Uterus (tissue), 4 donors: ENCODE measurements around the gene TMPRSS11D. TPM values are rescaled to one million over a fixed set of nuclear protein-coding genes. Genes with fewer than 3 reads are reported as not detected.

Source experiments
- DNase-seq, 2 donors: peaks; one replicate each; pipeline ENCODE4 v3.0.0-alpha.2; 2019 to 2020
- H3K27ac ChIP-seq, 2 donors: fragments of 200-600 bp; sonication (generic); 1 replicate in 1 of 2; 2 replicates in 1 of 2; pipeline ENCODE4 v1.5.1; 2016 to 2018
- H3K27me3 ChIP-seq, 2 donors: fragments of 200-600 bp; sonication (generic); one replicate each; pipeline ENCODE4 v1.5.1; 2018 to 2019; ENCODE audit warnings: control low read depth in 1 of 2
- H3K36me3 ChIP-seq, 2 donors: fragments of 200-600 bp; sonication (generic); one replicate each; pipeline ENCODE4 v1.5.1; 2019; ENCODE audit warnings: control low read depth in 1 of 2
- H3K4me1 ChIP-seq, 2 donors: fragments of 200-600 bp; sonication (generic); one replicate each; pipeline ENCODE4 v1.5.1; 2018 to 2019; ENCODE audit warnings: control low read depth in 1 of 2
- H3K4me3 ChIP-seq, 2 donors: fragments of 200-600 bp; sonication (generic); 1 replicate in 1 of 2; 2 replicates in 1 of 2; pipeline ENCODE4 v1.5.1; 2018 to 2019; ENCODE audit warnings: mild to moderate bottlenecking in 1 of 2
- H3K9me3 ChIP-seq, 2 donors: fragments of 200-600 bp; sonication (generic); one replicate each; pipeline ENCODE4 v1.5.1; 2019; ENCODE audit warnings: control low read depth in 1 of 2
- POLR2A ChIP-seq, 2 donors: fragments of 450-650 bp; IDR thresholded peaks; one replicate each; pipeline ENCODE4 v1.6.1; 2016; ENCODE audit warnings: antibody characterized with exemption in 2 of 2, mild to moderate bottlenecking in 1 of 2, moderate library complexity in 1 of 2
- intact Hi-C: fragments of 100-400 bp; cut with DNase I; formaldehyde crosslinking; loops from one replicate; pipeline ENCODE4 v1.15.1; 2023; ENCODE audit warnings: low total_unique reads
- total RNA-seq, 4 donors: library from RNA; depleted of rRNA in 3 of 4; stranded (reverse); fragments of >200 nt in 3 of 4; gene quantifications; one replicate each; pipeline versions ENCODE4 v1.1.0 to v1.2.4, GENCODE V29; 2014 to 2023
- TF ChIP-seq, protein P1 (sequence below), 4 experiments: fragments of 200-600 bp in 2 of 4; fragments of 450-650 bp in 2 of 4; sonication (generic) in 2 of 4; IDR thresholded peaks; one replicate each; pipeline ENCODE4 v1.5.1; 2016 to 2019; ENCODE audit warnings: antibody characterized with exemption in 4 of 4, mild to moderate bottlenecking in 2 of 4, moderate library complexity in 1 of 4
- donor health status: DM: yes; HTN: yes; CAD: no.

Gene TMPRSS11D
- total RNA-seq, 4 donors from 2014 or later, result not detected

DNA sequence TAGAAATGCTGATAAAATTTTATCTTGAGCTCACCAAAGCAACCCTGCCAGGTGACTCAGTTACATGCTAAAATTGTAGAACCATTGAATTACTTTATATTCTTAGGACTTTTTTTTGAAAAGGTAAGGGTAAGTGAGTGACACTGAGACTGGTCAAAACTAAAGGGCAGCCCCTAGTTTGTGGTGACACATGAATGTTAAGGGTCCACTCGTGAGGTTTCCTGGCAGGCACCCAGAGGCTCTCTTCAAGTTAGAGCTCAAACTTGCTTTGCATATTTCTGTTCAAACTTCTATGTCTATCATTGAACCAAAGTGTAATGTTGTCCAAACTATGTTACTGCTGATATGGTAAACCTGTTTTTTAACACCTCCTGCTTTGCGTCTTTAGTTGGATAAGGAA, 30.5 kb downstream of the TMPRSS11D start:
- no peak for TF ChIP-seq POLR2A (IDR thresholded peaks at IDR 0.05)
- TF ChIP-seq, protein P1, sequence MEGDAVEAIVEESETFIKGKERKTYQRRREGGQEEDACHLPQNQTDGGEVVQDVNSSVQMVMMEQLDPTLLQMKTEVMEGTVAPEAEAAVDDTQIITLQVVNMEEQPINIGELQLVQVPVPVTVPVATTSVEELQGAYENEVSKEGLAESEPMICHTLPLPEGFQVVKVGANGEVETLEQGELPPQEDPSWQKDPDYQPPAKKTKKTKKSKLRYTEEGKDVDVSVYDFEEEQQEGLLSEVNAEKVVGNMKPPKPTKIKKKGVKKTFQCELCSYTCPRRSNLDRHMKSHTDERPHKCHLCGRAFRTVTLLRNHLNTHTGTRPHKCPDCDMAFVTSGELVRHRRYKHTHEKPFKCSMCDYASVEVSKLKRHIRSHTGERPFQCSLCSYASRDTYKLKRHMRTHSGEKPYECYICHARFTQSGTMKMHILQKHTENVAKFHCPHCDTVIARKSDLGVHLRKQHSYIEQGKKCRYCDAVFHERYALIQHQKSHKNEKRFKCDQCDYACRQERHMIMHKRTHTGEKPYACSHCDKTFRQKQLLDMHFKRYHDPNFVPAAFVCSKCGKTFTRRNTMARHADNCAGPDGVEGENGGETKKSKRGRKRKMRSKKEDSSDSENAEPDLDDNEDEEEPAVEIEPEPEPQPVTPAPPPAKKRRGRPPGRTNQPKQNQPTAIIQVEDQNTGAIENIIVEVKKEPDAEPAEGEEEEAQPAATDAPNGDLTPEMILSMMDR (IDR thresholded peaks at IDR 0.05), result no peak
- intact Hi-C loops, result no loop called here
- Histone ChIP-seq H3K4me1 (no peaks in the 10 kb centered on the region), H3K9me3 (no peaks in the 10 kb centered on the region), H3K27ac (no peak overlapping the region), H3K36me3 (no peaks in the 10 kb centered on the region), H3K27me3 (no peaks in the 10 kb centered on the region), H3K4me3 (no peak overlapping the region)
- DNase-seq, result no peak

DNA sequence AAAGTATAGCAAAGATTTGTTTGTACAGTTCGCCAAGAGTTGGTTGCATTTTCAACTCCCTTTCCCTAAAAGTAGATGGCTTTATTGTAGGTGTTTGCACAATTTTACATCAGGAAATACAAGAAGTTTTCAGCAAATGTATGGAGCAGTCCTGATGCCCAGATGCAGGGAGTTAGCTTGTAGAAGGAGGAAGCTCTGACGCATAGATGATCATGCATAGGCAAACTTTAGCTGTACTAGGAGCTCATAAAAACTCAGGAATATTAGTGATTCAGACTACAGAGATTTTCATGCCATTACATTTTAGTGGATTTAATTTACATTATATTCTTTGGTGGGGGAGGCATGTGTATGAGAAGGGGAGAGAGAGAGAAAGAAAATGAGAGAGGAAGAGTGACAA, 62.9 kb downstream of the TMPRSS11D start:
- intact Hi-C loops, result no loop called here
- no peaks in the 10 kb centered on the region for H3K9me3 ChIP-seq
- TF ChIP-seq, protein P1 (IDR thresholded peaks at IDR 0.05), result no peak
- no peak for TF ChIP-seq POLR2A (IDR thresholded peaks at IDR 0.05)
- no peaks in the 10 kb centered on the region for H3K4me1 ChIP-seq
- no peaks in the 10 kb centered on the region for H3K36me3 ChIP-seq
- H3K4me3 ChIP-seq, result no peak overlapping the region
- DNase-seq, result no peak
- H3K27ac ChIP-seq, result no peak overlapping the region
- no peaks in the 10 kb centered on the region for H3K27me3 ChIP-seq

DNA sequence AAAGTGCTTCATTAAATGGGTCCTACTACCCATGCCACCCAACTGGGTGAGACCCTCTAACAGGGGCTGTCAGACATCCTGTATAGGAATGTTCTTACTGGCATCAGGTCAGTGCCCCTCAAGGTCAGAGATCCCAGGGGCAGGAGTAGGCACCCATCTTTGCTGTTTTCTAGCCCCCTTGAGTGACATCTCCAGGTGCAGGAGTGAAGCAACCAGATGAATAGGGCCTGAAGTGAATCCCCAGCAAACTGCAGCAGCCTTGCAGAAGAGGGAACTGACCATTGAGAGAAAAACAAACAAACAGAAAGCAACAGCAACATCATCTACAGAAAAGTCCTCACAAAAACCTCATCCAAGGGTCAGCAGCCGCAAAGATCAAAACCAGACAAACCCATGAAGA, 73.8 kb downstream of the TMPRSS11D start:
- Histone ChIP-seq H3K4me3 (no peak overlapping the region), H3K36me3 (no peaks in the 10 kb centered on the region), H3K27me3 (no peaks in the 10 kb centered on the region), H3K9me3 (peaks cover 0 to 2% of the 10 kb centered on the region in 2 donors), H3K4me1 (no peaks in the 10 kb centered on the region), H3K27ac (no peak overlapping the region)
- no peak for TF ChIP-seq POLR2A (IDR thresholded peaks at IDR 0.05)
- TF ChIP-seq, protein P1 (IDR thresholded peaks at IDR 0.05), result no peak
- no peak for DNase-seq
- intact Hi-C loops, result no loop called here

DNA sequence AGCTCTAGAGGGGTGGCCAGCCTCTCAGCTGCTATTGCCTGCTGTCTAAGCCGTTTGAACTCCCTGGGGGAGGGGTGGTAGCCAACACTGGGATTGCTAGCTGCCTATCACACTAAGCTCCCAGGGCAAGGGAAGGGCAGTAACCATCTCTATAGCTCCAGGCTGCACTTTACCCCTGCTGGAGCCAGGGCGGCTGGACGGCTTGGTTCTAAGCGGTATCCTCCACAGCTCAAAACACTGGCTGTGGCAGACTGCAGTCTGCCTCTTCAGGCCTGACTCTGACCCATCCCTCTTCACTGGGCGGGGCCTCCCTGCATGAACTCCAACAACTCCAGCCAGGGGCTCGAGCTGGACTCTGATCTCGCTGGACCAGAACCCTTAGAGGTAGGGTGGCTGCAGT, 74.3 kb downstream of the TMPRSS11D start:
- H3K4me3 ChIP-seq, result no peak overlapping the region
- H3K4me1 ChIP-seq, result no peaks in the 10 kb centered on the region
- DNase-seq, result no peak
- TF ChIP-seq POLR2A (IDR thresholded peaks at IDR 0.05), result no peak
- TF ChIP-seq, protein P1 (IDR thresholded peaks at IDR 0.05), result no peak
- intact Hi-C loops, result no loop called here
- no peaks in the 10 kb centered on the region for H3K36me3 ChIP-seq
- H3K9me3 ChIP-seq, result peaks cover 0 to 2% of the 10 kb centered on the region in 2 donors
- H3K27ac ChIP-seq, result no peak overlapping the region
- no peaks in the 10 kb centered on the region for H3K27me3 ChIP-seq

DNA sequence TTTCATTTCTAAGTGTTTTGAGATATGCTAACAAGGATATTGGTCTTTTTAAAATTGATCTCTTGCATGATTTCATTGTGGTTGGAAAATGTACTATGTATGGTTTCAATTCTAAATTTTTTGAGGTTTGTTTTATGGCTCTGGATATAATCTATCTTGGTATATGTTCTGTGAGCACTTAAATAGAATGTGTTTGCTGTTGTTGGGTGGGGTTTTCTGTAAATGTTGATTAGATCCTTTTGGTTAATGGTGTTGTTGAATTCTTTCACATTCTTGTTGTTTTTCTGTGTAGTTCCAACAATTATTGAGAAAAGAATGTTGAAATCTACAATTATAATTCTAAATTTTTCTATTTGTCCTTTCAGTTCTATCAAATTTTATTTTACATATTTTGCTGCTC, 87.0 kb downstream of the TMPRSS11D start:
- H3K4me3 ChIP-seq, result no peak overlapping the region
- no peaks in the 10 kb centered on the region for H3K27me3 ChIP-seq
- H3K9me3 ChIP-seq, result no peaks in the 10 kb centered on the region
- H3K36me3 ChIP-seq, result no peaks in the 10 kb centered on the region
- H3K27ac ChIP-seq, result no peak overlapping the region
- no peaks in the 10 kb centered on the region for H3K4me1 ChIP-seq
- intact Hi-C loops, result no loop called here
- TF ChIP-seq, protein P1 (IDR thresholded peaks at IDR 0.05), result no peak
- no peak for TF ChIP-seq POLR2A (IDR thresholded peaks at IDR 0.05)
- DNase-seq, result no peak
